HG03442 (cell line): ENCODE measurements around the gene SMG6.

Source experiments
- ATAC-seq: cut with Tn5 transposase; IDR thresholded peaks from one replicate; pipeline ENCODE4 v1.9.1; 2021; ENCODE audit warnings: mild to moderate bottlenecking, moderate library complexity; ENCODE audit not compliant: unreplicated experiment

SMG6 gene

DNA sequence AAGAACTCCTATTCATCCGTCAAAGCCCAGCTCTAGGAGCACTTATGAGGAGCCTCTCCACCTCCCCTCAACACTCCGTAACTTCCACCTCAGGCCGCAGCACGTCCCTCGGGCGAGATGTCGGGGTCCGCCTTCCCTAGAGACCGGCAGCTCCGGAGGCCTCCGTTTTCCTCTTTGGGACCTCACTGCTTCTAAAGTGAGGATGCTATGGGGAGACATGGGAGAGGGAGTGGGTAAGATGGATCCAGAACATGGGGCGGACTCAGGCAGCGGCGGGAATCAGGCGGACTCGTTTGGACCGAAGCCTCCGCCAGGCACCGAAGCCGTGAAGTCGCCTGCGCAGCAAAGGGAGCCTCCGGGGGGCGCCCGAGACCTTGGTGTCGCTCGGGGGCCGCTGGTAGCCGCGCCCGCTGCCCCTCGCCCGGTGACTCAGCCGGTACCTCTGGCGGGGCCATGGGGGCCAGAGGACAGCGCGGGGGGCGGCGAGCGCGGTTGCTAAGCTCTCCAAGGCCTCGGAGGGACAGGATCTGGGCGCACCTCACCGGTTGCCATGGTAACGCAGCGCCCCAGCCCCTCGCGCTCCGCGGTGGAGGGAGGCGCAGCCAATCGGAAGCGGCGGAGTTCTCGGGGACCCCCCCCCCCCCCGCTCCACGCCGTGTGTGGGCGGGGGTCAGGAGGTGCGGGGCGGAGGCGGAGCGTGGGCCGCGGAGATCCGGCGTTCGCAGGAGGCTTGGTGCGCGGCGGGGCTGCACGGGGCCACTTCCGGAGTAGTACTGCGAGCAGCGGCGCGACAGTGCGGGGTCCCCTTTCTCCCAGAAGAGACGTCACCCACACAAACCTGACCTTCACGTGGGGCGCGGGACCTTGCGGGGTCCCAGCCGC, 250.0 kb downstream of the SMG6 start:
- no peak for ATAC-seq

DNA sequence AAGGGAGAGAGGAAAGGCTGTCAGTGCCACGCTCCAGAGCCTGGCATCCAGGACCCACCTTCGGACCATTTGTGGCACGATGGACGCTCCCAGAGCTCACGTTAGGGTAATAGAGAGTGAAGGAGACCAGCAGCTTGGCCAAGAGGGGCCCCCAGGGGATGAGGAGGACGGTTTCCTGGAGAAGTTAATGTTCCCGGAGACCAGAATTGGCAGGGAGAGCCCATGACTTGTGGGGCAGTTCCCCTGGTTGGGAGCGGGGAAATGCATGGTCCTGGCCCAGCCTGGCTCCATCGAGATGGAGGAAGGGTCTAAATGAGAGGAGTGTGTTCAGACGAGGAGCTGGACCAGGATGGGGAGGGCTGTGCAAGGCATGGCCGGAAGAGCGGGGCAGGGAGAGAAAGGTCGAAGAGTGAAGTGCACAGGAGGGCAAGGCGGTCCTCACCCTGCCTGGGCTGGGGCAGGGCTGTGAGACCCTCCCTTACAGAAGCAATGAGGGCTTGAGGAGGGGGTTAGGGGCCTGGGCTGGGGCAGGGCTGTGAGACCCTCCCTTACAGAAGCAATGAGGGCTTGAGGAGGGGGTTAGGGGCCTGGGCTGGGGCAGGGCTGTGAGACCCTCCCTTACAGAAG, 251.5 kb downstream of the SMG6 start:
- ATAC-seq, result no peak

DNA sequence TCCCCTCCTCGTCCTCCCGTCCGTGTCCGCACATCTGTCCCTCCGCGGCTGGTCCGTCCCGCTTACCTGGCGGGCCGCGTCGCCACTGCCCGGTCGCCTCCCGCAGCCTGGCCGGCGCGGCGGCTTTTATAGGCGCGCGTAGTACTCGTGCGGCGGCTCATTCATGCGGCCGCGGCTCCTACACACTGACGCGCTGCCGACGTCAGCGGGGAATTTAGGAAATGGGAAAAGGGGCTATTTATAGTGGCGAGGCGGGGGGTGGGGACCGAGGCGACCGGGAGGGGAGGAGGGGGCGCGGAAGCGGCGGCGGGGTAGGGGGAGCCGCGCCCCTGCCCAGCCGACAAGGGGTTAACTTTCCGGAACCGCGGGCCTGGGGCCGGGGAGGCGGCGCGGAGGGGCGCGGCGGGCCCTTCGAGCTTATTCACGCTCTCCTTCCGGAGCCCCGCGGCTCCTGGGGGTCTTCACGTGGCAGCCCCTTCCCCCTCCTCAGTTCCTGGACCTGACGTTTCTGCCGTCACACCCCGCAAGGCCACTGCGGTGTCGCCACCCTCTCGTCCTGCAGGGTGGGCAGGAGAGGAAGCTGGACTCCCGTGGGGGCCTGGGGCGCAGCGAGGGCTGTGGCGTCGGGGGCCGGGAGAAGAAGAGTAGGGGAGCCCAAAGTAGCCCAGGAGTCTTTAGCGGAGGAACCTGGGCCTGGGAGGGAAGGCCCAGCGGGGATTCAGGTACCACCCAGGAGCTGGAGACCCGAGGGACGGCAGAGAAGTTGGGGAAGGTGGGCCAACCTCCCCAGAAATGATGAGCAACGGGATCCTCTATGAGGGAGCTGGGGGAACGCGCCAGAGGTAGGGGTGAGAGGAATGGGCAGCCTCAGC, 252.3 kb downstream of the SMG6 start:
- no peak for ATAC-seq

DNA sequence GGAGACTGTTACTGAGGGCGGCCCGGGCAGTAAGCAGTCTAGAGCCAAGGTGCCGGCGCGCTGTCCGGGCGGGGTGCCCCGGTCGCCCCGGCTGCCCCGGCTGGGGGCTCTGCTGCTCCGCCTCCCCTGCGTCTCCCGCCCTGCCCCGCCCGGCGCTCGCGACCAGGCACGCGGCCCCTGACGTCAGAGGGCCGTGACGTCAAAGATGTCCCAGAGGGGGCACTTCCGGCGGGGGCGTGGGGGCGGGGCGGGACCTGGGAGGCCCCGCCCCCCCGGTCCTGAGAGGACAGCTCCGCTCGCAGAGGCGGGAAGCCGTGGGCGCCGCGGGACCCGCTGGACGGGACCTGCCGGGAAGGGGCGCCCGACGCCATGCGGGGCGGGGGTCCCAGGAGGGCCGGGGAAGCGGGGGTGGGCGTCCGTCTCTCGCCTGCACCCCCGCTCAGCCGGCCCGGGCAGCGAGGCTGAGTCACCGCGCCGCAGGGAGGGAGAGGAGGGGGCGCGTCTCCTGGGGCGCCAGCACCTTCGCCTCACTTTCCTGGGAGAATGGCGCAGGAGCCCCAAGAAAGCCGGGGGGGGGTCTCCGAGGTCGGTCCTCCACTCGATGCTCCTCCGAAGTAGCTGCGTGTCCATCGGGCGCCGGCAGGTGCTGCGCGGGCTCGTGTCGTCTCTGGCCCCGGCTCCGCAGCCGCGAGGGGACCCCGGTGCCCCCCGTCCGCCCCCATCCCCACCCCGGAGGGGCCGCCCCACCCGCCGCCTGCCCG, 253.1 kb downstream of the SMG6 start:
- peak; percentile 19 for ATAC-seq

DNA sequence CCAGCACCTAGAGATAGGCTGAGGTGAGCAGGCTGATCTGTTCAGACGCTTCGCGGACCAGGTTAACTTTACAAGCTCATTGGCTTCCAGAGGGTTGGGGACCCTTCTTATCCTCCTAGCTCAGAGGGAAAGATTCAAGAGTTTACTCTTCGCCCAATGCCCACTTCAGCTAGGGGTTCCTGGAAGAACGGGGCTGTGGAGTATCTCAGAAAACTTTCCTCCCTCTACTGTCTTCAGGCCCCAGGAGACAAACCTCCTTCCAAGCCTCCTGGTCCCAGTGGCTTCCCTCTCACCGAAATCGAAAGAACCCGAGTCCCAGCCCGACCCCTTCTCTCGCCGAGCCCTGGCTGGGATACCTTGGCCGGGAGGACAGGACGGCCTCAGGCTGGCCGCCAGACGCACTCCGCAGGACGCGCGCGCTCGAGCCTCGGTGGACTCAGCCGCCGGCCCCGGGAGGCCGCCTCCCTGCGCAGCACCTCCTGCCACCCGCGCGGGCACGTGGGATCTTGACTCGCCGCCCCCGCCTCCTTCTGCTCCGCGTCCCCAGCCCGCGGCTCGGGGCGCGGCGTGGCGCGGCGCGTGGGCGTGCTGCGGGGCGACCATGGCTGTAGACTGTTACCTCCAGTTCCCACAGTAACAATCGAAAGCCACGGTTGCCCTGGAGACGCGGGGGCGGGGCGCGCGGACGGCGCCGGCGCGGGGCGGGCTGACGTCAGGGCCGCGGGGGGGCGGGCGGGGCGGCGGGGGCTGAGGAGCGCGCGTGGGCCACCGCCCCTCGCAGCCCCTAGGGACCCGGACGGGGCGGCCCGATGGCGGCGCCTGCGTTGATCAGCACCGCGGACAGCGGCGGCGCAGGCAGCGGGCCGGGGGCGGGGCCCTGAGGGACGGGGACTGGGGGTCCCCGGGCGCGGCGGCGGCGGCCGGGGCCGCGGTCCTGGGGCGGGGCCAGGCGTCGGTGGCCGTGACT, 254.0 kb downstream of the SMG6 start:
- peak; percentile 46 for ATAC-seq

DNA sequence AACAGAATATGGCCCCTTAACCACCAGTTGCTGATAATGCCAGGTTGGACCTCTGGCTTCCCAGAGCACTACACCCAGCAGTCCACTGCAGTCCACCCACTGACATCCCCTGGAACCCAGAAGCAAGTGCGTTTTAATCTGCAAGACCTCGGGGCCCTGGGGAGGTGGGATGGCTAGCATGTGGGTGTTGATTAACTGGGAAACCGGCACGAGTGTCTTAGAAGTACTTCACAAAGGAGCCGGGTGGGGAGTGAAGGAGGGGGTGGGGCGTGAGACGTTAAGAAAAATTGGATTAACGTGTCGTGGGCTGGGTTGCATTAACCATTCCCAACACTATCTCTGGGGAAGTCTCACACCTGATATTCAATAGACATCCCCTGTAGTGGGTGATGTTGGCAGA, 254.8 kb downstream of the SMG6 start:
- ATAC-seq, result no peak

DNA sequence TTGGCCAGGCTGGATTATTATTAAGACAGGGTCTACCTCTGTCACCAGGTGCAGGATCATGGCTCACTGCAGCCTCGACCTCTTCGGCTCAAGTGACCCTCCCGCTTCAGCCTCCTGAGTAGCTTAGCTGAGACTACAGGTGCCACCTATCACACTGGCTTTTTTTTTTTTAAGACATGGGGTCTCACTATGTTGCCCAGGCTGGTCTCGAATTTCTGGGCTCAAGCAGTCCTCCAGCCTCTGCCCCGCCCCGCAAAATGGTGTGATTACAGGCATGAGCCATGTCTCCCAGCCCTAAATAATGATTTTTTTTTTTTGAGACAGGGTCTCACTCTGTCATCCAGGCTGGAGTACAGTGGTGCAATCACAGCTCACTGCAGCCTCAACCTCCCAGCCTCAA, 256.0 kb downstream of the SMG6 start:
- ATAC-seq, result no peak

DNA sequence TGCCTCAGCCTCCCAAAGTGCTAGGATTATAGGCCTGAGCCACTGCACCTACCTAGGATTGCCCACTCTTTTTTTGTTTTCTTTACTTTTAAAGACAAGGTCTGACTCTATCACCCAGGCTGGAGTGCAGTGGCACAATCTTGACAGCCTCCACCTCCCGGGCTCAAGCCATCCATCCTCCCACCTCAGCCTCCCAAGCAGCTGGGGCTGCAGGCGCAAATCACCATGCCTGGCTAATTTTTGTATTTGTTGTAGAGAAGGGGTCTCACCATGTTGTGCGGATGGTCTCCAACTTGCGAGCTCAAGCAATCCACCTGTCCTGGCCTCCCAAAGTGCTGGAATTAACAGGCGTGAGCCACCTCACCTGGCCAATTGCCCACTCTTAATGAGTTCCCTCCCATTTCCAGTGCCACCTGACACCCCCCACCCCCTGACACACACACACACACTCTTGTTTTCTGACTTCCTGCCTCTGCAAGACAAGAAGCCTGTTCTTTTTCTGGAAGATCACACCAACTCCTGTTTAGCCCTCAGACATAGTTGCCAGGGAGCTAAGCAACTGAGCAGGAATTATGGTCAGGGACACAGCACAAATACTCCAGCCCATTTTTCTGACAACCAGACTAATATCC, 259.2 kb downstream of the SMG6 start:
- ATAC-seq, result no peak

DNA sequence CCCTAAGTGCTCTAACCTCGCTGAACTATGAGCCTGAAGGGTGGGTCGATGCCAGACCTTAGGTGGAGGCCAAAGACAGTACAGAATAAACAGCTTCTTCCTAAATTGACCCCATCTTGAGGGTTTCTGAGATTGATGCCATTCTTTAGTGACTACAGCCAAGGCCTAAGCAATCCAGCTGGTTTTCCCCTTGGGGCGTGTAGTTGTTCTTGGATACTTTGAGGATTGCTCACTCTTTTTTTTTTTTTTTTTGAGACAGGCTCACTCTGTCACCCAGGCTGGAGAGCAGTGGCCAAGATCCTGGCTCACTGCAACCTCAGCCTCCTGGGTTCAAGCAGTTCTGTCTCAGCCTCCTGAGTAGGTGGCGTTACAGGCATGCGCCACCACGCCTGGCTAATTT, 259.8 kb downstream of the SMG6 start:
- ATAC-seq, result no peak

DNA sequence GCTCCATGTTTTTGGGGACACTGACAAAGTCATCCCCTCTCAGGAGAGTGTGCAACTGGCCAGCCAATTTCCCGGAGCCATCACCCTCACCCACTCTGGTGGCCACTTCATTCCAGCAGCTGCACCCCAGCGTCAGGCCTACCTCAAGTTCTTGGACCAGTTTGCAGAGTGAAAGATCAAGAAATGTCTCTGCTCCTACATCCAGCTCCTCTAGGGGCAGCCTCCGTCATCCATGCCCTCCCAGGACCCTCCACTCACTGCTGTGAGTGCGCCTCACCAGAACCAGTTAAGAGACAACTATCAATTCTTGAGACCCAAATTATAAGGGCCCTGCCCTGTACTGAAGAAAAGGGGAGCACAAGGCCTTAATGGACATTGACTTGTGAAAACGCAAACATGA, 260.7 kb downstream of the SMG6 start:
- no peak for ATAC-seq

DNA sequence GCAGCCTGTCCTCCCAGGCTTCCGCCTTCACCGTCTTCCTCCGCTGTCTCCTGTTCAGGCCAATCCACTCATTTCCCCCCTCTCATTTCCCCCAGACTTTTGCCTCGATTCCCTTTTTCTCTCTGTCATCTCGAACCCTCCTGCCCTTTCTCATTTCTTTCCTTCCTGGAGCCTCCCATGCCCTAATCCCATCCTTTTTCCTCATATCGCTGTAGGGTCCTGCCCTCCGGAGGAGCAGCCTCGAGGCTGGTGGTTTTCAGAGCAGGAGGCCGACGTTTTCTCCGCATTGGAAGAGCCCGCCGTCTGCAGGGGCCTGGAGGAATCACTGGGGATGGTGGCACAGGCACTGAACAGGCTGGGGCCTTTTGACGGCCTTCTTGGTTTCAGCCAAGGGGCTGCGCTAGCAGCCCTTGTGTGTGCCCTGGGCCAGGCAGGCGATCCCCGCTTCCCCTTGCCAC, 261.2 kb downstream of the SMG6 start:
- no peak for ATAC-seq

DNA sequence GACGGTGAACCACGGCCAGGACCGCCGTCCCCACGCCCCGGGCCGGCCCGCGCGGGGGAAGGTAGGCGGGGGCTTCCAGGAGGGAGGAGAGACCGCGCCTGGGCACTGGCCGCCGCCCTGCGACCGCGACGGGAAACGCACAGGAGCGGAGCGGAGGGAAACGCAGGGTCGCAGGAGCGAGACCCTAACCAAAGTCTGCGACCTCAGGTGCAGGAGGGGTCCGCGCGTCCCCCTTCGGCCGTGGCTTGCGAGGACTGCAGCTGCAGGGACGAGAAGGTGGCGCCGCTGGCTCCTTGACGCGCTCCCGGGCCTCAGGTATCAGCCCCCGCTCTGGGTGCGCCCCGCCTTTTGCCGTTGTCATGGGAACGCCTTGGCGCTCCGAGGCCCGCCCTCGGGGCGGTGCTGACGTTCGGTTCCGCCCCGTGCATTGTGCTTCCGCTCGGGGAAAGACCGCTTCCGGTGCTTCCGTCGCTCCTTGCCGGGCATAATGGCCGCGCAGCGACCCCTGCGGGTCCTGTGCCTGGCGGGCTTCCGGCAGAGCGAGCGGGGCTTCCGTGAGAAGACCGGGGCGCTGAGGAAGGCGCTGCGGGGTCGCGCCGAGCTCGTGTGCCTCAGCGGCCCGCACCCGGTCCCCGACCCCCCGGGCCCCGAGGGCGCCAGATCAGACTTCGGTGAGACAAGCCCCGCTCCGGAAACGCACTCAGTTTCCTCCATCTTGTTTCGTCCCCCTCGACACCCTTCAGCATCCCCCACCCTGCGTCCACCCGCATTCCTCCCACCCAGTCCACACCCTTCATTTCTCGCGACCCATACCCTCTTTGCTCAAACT, 261.8 kb downstream of the SMG6 start, which contains the start of gene OVCA2:
OVCA2 (plus strand) TSS at position 462 of the 829 bp plus-strand sequence; CDS start at position 488, 26 bp downstream.
- ATAC-seq, result peak; percentile 88

DNA sequence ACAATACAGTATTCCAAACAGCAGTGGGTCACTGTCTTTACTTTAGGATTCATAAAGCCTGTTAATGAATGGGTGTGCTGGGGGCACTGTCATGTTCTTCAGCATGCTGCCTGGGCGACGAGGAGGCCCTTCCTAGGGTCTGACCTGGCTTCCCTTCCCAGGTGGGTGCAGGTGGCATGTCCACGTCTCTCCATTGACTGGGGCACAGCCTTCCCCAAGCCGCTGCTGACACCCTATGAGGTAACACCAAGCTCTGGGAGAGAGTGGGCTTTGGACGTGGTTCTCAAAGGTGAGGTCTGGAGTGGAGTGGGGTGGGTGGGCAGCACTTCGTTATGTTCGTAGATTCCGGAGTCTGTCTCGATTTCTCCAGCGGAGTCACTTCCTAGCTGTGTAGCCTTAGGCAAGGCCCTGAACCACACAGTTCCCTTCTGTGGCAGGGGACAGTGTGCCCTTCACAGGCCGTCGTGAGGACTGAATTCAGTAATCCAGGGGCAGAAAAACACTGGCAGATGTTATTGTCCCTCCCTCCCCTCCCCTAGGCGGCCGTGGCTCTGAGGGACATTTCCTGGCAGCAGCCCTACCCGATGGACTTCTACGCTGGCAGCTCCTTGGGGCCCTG, 262.5 kb downstream of the SMG6 start:
- no peak for ATAC-seq

DNA sequence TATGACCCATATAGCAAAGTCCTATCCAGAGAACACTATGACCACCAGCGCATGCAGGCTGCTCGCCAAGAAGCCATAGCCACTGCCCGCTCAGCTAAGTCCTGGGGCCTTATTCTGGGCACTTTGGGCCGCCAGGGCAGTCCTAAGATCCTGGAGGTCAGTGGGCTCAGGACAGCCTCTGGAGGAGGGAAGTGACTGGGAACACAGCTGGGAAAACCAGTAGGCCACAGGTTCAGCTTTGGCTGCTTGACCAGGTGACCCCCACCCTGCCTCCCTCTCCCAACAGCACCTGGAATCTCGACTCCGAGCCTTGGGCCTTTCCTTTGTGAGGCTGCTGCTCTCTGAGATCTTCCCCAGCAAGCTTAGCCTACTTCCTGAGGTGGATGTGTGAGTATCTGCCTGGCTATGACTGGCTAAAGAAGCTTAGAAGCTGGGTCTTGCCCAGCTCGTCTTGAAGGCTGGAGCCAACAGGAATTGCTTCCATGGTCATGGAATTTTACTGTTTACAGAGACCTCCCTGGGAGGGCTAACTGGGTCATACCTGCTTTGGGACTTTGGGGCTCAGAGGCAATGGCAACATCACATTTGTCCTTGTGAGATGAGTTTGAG, 263.3 kb downstream of the SMG6 start:
- ATAC-seq, result no peak

DNA sequence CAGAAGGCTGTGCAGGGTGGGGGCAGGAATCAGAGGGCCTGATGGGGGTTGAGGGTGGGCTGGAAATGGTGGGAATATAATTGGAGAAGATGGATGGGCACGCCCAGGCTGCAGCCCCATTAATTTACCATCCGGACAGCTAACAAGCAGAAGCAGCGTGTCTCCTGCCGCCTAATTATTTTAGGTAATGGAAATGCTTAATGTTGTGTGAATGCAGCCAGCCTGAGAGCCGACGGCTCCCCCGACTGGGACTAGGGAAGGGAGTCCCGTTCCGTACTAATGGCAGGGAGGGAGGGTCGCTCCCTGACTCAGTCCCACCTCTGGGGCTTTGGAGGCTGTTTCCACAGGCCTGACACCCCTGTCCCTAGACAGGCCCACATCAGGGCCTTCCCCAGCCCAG, 266.4 kb downstream of the SMG6 start:
- ATAC-seq, result no peak

DNA sequence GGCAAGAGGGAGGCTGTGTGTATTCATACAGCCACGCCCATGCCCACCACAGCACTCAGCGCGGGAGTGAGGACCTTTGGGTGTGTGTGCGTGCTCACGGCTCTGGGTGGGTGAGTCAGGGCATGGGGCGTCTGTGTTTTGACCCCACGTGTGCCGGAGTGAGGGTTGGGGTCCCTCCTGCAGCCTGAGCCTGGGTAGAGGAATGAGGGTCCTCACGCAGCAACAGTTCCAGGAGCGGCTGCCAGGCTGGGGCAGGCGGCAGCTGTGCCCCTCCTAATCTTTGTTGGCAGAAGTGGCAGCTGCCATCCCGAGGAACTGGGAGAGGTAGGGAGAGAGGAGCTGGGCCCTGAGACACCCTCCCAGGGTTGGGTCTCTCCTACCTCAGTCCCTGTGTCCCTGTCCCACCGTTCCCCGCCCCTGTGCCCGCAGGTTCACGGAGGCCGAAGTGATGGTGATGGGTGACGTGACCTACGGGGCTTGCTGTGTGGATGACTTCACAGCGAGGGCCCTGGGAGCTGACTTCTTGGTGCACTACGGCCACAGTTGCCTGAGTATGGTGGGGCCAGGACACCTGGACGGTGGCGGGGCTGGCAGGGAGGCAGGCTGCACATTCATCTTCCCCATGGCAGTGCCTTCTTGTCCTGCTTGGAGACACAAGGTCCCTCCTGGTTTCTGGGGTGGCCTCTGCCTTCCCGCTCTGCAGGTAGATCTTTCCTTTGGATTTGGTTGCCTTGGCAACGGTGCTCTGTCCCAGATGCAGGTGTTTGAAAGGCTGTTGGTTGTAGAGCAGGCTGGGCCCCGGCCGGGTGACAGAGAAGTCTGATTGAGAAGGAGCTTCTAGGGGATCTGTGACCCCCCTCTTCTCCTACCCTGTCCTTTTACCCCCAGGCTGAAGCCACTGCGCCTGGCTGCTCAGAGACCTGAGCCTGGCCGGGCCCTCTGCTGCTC, 267.8 kb downstream of the SMG6 start:
- ATAC-seq, result no peak
